ENCODE data around the gene CDKL2.

CDKL2 gene

DNA sequence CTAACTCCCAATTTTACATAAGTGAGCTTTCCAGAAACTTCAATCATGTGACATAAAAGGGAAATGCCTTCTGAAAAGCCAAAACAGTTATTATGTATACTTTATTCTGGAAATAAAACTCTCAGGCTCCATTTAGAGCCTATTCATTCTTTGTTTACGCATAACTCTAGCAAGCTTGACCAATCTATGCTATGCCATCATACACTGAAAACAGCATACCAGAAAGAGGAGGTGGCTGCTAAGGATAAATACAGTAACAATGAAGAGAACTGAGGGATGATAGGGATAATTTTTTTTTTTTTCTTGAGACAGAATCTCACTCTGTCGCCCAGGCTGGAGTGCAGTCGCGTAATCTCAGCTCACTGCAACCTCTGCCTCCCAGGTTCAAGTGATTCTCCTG is 24.4 kb downstream of the CDKL2 start:
- Histone ChIP-seq H3K4me1 (ENCODE audit: insufficient read depth, low read length, poor library complexity, severe bottlenecking) (no peaks in the 10 kb centered on the region), H3K36me3 (ENCODE audit: insufficient read depth, low read length) (no peaks in the 10 kb centered on the region), H3K79me2 (ENCODE audit: insufficient read depth, low read length) (no peaks in the 10 kb centered on the region), H3K9me3 (ENCODE audit: insufficient read depth, low read depth, low read length) (no peaks in the 10 kb centered on the region), H3K9ac (ENCODE audit: low read depth, low read length, poor library complexity, severe bottlenecking) (no peak overlapping the region), H3K4me3 (ENCODE audit: low read length, poor library complexity, severe bottlenecking) (no peak overlapping the region), H2AFZ (ENCODE audit: low read length) (no peak overlapping the region), H3K4me2 (ENCODE audit: low read depth, low read length, poor library complexity, severe bottlenecking) (no peak overlapping the region), H3K9me2 (replicated peaks; ENCODE audit: low read depth, low read length) (no peaks in the 10 kb centered on the region), H3K27me3 (ENCODE audit: insufficient read depth, low read length, poor library complexity, severe bottlenecking) (no peaks in the 10 kb centered on the region), H4K20me1 (ENCODE audit: insufficient read depth, low read length, poor library complexity, severe bottlenecking) (no peaks in the 10 kb centered on the region), H3F3A (ENCODE audit: low read depth) (no peaks in the 10 kb centered on the region)
- no peak for TF ChIP-seq EZH2phosphoT487 (IDR thresholded peaks at IDR 0.05; ENCODE audit: borderline replicate concordance)
- TF ChIP-seq, protein P1, sequence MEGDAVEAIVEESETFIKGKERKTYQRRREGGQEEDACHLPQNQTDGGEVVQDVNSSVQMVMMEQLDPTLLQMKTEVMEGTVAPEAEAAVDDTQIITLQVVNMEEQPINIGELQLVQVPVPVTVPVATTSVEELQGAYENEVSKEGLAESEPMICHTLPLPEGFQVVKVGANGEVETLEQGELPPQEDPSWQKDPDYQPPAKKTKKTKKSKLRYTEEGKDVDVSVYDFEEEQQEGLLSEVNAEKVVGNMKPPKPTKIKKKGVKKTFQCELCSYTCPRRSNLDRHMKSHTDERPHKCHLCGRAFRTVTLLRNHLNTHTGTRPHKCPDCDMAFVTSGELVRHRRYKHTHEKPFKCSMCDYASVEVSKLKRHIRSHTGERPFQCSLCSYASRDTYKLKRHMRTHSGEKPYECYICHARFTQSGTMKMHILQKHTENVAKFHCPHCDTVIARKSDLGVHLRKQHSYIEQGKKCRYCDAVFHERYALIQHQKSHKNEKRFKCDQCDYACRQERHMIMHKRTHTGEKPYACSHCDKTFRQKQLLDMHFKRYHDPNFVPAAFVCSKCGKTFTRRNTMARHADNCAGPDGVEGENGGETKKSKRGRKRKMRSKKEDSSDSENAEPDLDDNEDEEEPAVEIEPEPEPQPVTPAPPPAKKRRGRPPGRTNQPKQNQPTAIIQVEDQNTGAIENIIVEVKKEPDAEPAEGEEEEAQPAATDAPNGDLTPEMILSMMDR (conservative IDR thresholded peaks at IDR 0.05; ENCODE audit: low read length), result no peak

DNA sequence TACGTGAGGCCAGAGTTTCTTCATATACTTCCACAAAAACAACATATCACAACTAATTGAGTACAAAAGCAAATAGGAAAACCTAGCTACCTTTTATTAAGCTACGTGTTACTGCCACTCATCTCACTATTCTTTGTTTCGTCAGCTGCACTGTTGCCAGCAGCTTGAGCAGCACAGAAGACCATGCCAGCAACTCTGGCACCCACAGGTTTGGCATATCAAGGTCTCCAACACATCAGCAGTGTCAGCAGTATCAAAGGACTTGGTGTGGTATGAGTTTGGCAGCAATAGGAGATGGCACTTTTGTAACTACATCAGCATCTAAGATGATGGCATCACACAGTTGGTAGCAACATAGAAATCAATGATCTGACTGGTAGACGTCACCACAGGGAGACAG is 30.7 kb downstream of the CDKL2 start:
- Histone ChIP-seq H3K36me3 (ENCODE audit: insufficient read depth, low read length) (no peaks in the 10 kb centered on the region), H3K4me2 (ENCODE audit: low read depth, low read length, poor library complexity, severe bottlenecking) (no peak overlapping the region), H3K9me2 (replicated peaks; ENCODE audit: low read depth, low read length) (no peaks in the 10 kb centered on the region), H2AFZ (ENCODE audit: low read length) (no peak overlapping the region), H3K4me1 (ENCODE audit: insufficient read depth, low read length, poor library complexity, severe bottlenecking) (peaks cover 6% of the 10 kb centered on the region), H3F3A (ENCODE audit: low read depth) (no peaks in the 10 kb centered on the region), H4K20me1 (ENCODE audit: insufficient read depth, low read length, poor library complexity, severe bottlenecking) (no peaks in the 10 kb centered on the region), H3K9ac (ENCODE audit: low read depth, low read length, poor library complexity, severe bottlenecking) (no peak overlapping the region), H3K9me3 (ENCODE audit: insufficient read depth, low read depth, low read length) (no peaks in the 10 kb centered on the region), H3K79me2 (ENCODE audit: insufficient read depth, low read length) (no peaks in the 10 kb centered on the region), H3K4me3 (ENCODE audit: low read length, poor library complexity, severe bottlenecking) (no peak overlapping the region), H3K27me3 (ENCODE audit: insufficient read depth, low read length, poor library complexity, severe bottlenecking) (no peaks in the 10 kb centered on the region)
- TF ChIP-seq, protein P1 (conservative IDR thresholded peaks at IDR 0.05; ENCODE audit: low read length), result no peak
- no peak for TF ChIP-seq EZH2phosphoT487 (IDR thresholded peaks at IDR 0.05; ENCODE audit: borderline replicate concordance)

DNA sequence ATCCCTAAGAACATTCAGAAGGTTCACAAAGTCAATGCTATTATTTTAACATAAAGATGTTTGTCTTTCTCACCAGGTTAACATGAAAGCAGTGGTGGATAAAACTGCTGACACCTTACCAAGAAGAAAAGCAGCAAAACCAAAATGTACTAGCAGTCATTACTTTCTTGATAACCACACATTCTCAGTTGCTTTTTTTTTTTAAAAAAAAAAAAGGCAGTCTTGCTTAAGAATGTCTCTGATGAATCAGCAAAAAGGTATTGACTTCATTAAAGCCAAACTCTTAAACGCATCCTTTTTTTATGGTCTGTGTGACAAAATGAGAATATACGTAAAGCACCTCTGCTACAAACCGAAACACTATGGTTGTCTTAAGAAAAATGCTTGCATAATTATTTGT is 31.9 kb downstream of the CDKL2 start:
- no peak overlapping the region for H2AFZ ChIP-seq (ENCODE audit: low read length)

More for the DNA sequence above, 31.9 kb downstream of the CDKL2 start:
- H3K9me2 ChIP-seq (replicated peaks; ENCODE audit: low read depth, low read length), result no peaks in the 10 kb centered on the region
- no peaks in the 10 kb centered on the region for H3K9me3 ChIP-seq (ENCODE audit: insufficient read depth, low read depth, low read length)
- no peaks in the 10 kb centered on the region for H3F3A ChIP-seq (ENCODE audit: low read depth)
- H3K4me2 ChIP-seq (ENCODE audit: low read depth, low read length, poor library complexity, severe bottlenecking), result no peak overlapping the region
- H3K4me1 ChIP-seq (ENCODE audit: insufficient read depth, low read length, poor library complexity, severe bottlenecking), result peaks cover 6% of the 10 kb centered on the region
- no peak overlapping the region for H3K4me3 ChIP-seq (ENCODE audit: low read length, poor library complexity, severe bottlenecking)
- TF ChIP-seq, protein P1 (conservative IDR thresholded peaks at IDR 0.05; ENCODE audit: low read length), result no peak
- no peak for TF ChIP-seq EZH2phosphoT487 (IDR thresholded peaks at IDR 0.05; ENCODE audit: borderline replicate concordance)
- no peaks in the 10 kb centered on the region for H4K20me1 ChIP-seq (ENCODE audit: insufficient read depth, low read length, poor library complexity, severe bottlenecking)
- H3K9ac ChIP-seq (ENCODE audit: low read depth, low read length, poor library complexity, severe bottlenecking), result no peak overlapping the region
- no peaks in the 10 kb centered on the region for H3K27me3 ChIP-seq (ENCODE audit: insufficient read depth, low read length, poor library complexity, severe bottlenecking)
- no peaks in the 10 kb centered on the region for H3K79me2 ChIP-seq (ENCODE audit: insufficient read depth, low read length)
- no peaks in the 10 kb centered on the region for H3K36me3 ChIP-seq (ENCODE audit: insufficient read depth, low read length)

Data from Loucy (cell line).